Stimulated activated CD4-positive, alpha-beta T cell treated with anti-CD3 and anti-CD28 coated beads, TNF-alpha, amount 100 ng/mL, for 24 hours (primary cell): ENCODE results near the gene ALLC.
"Not testable (repeated sequence)": the region's sequence is repeated elsewhere in the genome, so short reads cannot be mapped to it uniquely, and the experiment has no call there.

Experiments
- DNase-seq, 3 experiments: peaks; one replicate each; pipeline ENCODE4 v3.0.0-alpha.2; 2020; ENCODE audit warnings: low read depth in 3 of 3

ALLC gene

DNA sequence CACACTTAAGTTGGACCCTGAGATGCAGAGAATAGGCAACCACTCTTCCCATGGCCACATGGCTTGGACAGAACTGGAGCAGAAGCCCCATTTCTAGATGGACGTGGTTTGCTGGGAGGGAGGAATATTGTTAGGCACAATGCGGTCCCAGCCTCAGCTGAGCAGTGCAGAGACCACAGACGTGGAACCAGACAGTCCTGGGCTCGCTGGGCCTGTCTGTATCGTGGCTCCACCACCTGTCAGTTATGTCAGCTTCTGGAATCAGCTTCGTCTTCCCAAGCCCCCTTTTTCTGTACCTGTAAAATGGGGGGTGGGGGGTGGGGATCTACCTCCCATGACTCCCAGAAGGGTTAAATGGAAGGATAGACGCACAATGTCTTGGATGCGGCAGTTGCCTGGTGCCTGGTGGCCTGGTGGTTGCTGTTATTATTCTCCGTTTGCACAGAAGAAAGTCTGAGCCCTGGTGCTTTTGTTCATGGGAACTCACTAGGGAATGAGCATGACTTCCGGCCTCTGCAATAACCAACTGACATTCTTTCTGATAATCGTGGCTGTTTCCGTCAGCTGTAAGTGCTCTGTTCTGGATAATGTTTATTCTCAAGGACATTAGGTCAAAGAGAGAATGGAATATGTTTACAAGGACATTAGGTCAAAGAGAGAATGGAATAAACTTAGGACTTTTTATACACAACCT lies 31.7 kb upstream of the ALLC start:
- DNase-seq, result no peak

GRCh38 chr2:3626812-3627499 lies 31.0 kb upstream of the ALLC start:
- DNase-seq, result no peak

GRCh38 chr2:3627500-3628100 lies 30.4 kb upstream of the ALLC start:
- DNase-seq, result no peak

GRCh38 chr2:3628241-3628679 lies 29.7 kb upstream of the ALLC start:
- DNase-seq, result no peak

- DNase-seq, result no peak
These were observed 29.2 kb upstream of the ALLC start for GRCh38 chr2:3628800-3629199.

- no peak for DNase-seq
These were observed 27.4 kb upstream of the ALLC start for GRCh38 chr2:3630631-3631030.

DNA sequence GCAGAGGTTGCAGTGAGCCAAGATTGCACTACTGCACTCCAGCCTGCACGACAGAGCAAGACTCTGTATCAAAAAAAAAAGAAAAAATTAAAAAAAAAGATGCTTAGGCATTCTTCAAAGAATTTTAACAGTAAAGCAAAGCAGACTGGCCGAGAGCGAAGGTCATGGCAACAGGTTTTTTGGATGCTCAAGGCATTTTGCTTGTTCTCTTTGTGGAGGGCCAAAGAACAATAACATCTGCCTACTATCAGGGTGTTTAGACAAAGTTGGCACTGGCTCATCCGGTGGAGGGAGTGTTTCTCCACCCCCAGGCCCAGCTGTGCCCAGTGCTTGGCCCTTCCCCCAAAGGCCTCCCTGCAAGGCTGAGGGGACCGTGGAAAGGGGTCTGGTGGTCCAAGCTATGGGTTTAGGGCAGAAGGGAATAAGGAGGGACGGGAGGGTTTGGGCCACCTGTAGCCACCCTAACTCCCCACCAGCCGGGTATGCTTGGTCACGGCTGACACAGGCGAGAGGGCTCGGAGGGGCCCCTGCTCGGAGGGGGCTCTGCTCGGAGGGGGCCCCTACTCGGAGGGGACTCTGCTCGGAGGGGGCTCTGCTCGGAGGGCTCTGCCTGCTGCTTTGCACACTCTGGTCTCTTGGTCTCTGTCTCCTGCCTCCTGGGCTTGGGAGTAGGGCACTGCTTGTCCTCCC lies 26.7 kb upstream of the ALLC start:
- DNase-seq, result no peak

DNA sequence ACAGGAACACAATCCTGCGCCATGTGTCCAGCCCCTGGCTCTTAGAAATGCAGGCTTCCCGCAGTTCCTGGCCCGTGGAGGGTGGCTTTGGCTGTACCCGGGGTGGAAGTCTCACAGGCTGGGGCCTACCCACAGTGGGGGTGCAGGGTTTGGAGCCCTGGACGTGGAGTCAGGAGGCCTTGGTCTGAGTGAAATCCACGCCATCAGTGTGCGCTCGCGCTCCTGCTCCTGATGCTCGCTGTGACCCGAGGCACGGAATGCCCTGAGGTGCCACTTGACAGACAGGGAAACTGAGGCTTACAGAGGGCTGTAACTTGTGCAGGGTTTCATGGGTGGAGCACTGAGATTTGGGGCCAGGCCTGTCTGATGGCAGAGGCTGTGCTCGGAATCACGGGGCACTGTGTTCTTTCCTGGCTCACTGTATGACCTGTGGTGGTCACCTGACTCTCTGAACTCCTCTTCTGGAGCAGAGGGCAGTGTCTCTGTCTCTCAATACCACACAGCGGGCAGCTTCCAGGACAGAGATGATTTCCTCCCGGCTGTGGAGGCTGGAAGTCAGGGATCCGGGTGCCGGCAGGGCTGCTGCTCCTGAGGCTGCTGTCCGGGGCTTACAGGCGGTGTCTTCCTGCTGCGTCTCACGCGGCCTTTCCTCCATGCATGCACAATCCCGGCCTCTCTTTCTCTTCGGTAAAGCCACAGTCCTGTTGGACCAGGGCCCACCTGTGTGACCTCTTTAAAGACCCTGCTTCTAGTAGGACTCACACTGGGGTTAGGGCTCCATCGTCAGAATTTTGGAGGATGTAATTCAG lies 25.9 kb upstream of the ALLC start:
- DNase-seq, result no peak

DNA sequence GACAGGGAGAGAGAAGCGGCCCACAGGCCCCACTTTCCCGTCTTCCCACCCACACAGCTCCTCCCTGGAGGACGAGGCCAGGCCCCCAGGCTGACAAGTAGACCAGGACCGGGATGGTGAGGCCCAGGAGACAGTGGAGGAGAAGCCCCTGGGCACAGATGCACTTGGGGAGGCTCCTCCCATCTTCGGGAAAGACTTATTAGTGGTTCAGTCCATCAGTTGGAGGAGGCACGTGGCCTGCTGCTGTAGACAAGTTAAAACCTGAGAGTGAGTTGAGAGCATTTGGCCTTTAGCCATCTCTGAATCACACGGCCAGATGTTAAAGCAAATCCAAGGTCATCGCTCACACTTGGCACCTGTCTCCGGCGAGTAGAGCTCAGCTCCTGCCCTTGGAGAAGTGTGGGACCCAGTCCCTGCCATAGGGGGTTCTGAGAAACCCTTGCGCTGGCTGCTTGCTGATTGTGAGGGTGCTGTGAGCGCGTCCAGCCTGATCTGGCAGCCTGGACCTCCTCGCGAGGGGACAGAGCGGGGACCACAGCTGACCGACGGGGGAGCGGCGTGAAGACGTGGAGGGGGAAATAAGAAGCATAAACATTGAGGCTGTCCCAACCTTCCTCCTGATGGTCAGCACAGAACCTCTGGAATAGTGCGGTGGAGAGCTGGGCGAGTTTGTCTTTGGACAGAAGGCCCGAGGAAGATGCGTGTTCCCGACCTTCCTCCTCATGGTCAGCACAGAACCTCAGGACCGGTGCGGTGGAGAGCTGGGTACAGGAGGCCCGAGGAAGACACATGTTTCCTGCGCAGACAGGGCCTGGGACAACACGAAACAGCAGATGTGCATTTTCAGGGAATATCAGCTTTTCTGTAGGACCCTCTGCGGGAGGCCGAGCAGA lies 24.7 kb upstream of the ALLC start:
- no peak for DNase-seq

- no peak for DNase-seq
These were observed 23.9 kb upstream of the ALLC start for GRCh38 chr2:3633982-3634595.

DNA sequence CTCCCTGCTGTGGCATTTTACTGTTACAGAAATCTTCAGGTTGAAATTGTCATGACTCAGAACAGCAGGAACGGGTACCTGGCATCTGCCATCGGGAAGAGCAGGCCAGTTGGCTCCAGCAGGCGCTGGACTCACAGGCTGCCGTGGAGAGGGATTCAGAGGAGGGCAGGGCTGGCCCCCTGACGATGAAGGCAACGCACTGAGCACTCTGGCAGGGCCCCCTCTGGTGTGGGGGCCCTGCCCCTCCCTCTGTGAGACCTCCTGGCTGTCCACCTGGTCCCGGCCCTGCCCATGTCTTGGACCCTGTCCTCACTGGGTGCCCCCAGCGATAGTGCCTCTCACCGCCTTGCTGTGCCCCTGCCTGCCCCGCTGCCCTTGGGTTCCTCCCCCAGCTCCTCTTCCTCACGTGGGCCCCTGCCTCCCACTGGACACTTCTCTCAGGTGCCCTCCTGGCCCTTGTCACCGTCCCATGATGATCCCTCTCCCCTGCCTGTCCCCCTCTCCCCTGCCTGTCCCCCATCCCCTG lies 23.3 kb upstream of the ALLC start:
- DNase-seq, result no peak

DNA sequence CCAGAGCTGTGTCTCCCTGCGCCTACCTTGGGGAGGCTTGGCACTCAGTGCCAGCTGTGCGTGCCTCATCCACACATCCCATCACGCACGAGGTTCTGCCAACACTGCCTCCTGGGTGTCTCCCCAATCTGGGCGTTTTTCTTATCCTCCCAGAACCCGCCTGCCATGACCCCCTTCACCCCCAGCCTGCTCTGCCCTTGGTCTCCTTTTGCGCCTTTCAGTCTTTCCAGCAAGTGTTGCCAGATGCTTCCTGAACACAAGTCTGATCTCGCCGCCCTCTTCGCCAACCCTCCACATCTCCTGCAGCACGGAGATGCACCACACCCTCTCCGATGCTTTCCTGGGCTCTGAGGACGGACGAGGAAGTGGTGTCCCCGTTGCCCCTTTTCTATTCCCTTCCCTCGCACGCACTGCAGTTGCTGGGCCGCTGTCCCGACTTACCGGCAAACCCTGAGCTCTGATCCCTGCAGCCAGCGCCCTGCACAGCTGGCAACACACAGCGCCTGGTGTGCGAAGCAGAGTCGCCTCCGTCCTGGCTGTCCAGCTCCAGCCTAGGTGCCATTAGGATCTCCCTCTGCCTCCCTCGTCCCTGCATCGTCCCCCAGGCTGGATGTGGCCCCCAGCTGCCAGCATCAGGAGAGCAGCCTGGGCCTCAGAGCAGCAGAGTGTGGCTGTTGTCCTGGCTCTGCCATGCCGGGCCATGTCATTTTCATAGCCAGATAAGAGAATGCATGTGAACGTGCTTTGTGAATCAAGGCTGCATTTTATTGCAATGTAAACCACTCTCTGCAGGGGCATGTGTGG lies 22.6 kb upstream of the ALLC start:
- DNase-seq, result no peak

- DNase-seq, result not testable (repeated sequence)
These were observed 22.0 kb upstream of the ALLC start for GRCh38 chr2:3635975-3636327.

GRCh38 chr2:3636586-3637310 lies 21.3 kb upstream of the ALLC start:
- no peak for DNase-seq

GRCh38 chr2:3637311-3637675 lies 20.7 kb upstream of the ALLC start:
- no peak for DNase-seq

DNA sequence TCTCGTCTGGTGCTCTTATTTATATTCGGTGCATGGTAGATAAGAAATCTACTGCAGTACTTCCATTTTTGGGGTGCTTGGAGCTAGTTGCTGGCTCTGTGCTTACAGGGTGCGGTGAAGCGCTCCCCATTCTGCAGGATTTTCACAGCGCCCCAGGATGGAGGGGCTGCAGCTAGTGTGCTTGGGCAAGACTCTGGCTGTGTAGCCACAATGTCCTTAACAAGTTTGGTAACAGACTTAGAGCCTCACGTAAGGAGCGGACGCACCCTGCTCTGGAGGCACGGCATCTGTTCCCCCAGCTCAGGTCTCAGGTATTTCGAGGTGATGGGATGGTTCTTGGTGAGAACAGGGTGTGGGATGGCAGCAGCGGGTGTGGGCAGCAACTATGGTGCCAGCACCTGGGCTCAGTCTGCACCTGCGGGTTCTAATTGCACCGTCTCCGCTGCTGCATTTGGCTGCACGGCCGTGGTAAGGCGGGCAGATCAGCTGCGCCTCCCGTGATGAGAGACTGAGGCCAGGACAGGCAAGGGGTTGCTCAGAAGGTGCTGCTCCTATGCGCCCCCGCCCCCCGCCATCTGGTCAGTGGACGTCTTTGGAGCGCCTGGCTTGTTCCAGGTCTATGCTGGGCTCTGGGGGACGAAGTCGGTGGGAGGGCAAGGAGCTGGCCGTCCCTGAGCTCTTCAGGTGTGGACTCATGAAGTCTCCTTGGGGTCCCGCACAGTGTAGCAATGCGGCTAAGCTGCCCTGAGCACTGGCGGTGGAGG lies 20.1 kb upstream of the ALLC start:
- DNase-seq, result no peak

- no peak for DNase-seq
These were observed 19.6 kb upstream of the ALLC start for GRCh38 chr2:3638456-3638810.
